Ecto neural progenitor cell (in vitro differentiated cells): Measurements from ENCODE around the gene GAK.
"Not testable (repeated sequence)": the region's sequence is repeated elsewhere in the genome, so short reads cannot be mapped to it uniquely, and the experiment has no call there.

Experiments used
- DNase-seq: peaks from one replicate; pipeline ENCODE4 v3.0.0-alpha.2; 2018; ENCODE audit warnings: low spot score

The GAK gene

DNA sequence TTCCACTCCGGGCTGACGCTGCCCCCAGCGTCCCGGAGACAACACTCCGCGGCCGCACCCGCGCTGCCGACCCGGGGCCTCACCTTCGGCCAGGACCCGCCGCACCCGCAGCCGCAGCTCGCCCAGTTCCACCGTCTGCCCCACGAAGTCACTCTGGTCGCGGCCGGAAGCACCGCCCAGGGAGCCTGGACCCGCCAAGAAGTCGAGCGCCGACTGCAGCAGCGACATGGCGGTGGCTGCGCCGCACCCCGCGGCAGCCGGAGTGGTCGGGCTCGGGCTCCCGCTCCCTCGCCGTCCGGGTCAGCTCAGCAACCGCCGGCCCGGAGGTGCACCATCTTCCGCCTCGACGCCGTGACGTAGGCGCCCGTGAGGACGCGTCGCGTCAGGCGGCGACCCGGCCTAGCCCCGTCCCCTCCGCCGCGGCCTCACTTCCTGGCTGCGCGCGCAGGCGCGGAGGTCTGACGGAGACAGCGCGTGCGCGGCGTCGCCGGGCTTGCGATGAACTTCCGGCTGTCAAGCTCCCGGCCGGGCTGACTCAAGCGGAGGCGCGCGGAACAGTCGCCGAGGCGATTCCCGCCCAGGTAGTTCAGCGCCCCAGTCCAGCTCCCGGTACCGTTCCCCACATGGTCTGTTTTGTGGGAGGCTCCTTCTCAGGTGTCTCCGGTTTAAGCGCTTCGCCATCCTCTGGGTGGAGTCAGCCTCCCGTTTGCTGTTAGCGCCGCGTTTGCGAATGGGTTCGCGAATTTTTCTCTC is at the start of gene GAK, which contains the start of gene TMEM175:
TSS of gene GAK (minus strand) at position 357 of the 753 bp plus-strand sequence. CDS start at position 228, 129 bp downstream.
TSS of gene TMEM175 (plus strand) at position 501 of the 753 bp plus-strand sequence. CDS start 15,280 bp downstream, outside the sequence.
- peak; percentile 98 for DNase-seq

DNA sequence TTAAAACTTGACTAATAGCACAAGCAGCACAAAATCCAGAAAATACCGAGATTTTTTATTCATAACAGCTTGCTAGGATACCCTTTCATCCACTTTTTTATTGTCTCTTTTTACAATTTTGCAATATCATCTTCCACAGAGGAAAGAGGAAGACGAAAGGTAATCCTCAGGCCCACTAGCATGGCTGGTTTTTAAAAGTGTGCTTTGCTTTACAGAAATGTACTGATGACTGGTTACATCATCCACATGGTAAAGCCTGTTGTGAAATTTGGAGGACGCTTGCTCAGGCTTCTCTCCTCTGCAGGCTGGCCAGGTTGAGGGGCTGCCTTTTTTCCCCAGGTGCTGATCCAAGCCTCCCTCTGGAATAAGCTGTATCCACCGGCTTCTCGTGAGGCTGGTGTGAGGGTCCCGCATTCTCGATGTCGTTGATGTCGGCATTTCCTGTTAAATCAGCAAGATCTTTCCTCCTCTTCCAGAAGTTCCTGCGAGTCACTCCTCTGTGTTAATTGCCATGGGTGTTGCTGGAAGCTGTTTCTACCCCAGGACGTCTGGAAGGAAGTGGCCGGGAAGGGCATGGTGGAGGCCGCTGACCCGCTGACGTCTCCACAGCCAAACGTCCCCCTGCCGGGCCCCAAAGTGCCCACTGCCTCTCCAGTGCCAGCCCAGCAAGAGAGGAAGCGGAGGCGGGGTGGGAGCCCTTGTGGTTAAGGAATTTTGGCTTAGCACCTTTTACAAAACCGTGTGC is 47.0 kb upstream of the GAK start:
- no peak for DNase-seq

- not testable (repeated sequence) for DNase-seq
Observed at GRCh38 chr4:976016-976415, 43.9 kb upstream of the GAK start.

GRCh38 chr4:974668-975067 is 42.6 kb upstream of the GAK start:
- DNase-seq = no peak

- DNase-seq = peak; percentile 91
Observed at GRCh38 chr4:973431-974397, 41.6 kb upstream of the GAK start, which contains the start of gene DGKQ. TSS of gene DGKQ (minus strand) at chr4:973569. CDS start at chr4:973482, 87 bp downstream.

- peak; percentile 63 for DNase-seq
Observed at GRCh38 chr4:972651-973424, 40.7 kb upstream of the GAK start.

- DNase-seq = no peak
Observed at GRCh38 chr4:971666-972500, 39.8 kb upstream of the GAK start.

GRCh38 chr4:970854-971520 is 38.9 kb upstream of the GAK start:
- DNase-seq = no peak

- no peak for DNase-seq
Observed at GRCh38 chr4:970046-970745, 38.1 kb upstream of the GAK start.

DNA sequence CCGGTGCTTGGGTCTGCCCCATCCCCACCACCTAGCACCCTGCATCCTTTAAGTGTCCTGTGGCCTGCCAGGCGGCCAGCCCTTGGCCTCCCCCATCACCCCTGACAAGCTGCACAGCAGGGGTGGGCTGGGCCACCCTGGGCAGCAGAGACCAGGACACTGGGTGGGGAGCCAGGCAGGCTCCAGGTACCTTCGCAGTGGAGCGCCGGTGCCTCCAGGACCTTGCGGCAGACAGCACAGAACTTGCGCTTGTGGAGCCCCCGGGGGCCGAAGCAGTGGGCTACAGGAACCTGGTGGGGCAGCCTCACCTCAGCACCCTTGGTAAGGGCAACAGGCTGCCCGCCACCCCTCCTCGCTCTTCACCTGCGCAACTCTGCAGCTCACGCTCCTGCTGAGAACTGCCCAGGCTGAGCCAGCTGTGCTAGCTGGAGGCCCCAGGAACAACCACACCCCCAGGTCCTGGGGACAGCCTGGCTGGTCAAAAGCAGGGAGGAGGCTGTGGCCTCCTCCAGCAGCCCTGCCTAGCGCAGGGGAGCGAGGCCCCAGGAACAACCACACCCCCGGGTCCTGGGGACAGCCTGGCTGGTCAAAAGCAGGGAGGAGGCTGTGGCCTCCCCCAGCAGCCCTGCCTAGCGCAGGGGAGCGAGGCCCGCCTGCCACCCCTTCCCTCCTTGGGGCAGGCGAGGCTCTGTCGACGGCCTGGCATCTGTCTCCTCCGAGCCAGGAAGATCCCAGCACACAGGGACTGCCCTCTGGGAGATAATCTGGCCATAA is 36.7 kb upstream of the GAK start:
- no peak for DNase-seq

- no peak for DNase-seq
Observed at GRCh38 chr4:968221-968620, 36.1 kb upstream of the GAK start.

DNA sequence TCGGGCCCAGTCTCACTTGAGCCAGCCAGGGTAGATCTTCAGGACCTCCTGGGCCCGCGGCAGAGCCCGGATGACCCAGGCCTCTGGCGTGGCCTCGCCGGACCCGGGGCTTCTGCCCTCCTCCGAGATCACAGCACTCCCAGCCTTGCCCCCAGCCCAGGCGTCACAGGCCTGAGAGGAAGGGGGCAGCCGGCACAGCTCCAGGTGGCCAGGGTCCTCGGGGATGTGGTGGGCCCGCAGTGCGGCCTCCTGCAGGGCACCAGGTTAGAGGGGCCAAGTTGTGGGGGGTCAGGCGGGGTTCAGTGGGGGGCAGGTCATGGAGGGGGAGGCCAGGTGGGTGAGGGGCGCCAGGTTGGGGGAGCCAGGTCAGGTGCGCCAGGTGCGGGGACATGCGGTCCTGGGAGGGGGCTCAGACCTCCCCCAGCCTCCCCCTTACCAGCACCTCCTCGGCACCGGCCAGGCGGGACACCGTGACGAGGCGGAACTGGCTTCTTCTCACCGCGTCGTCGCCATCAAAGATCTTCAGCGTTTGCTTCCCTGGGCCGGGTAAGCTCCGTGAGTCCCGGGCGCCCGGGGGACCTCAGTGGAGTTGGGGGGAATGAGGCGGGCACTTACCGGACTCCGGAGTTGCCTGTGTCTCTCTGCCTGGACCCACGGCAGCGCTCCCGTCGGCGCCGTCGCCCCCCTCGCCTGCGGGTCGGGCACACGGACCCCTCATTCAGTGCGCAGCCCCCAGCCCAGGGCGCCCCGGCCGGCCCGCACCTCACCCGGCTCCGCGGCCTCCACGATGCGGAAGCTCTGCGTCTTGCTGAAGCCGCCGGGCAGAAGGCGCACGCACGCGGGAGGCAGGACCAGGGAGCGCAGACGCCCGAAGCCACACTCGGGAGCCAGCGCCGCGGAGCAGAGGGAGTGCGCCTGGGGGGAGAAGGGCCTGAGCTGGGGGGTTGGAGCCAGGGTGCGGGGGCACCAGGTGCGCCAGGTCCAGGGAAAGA is 35.3 kb upstream of the GAK start:
- DNase-seq = no peak

DNA sequence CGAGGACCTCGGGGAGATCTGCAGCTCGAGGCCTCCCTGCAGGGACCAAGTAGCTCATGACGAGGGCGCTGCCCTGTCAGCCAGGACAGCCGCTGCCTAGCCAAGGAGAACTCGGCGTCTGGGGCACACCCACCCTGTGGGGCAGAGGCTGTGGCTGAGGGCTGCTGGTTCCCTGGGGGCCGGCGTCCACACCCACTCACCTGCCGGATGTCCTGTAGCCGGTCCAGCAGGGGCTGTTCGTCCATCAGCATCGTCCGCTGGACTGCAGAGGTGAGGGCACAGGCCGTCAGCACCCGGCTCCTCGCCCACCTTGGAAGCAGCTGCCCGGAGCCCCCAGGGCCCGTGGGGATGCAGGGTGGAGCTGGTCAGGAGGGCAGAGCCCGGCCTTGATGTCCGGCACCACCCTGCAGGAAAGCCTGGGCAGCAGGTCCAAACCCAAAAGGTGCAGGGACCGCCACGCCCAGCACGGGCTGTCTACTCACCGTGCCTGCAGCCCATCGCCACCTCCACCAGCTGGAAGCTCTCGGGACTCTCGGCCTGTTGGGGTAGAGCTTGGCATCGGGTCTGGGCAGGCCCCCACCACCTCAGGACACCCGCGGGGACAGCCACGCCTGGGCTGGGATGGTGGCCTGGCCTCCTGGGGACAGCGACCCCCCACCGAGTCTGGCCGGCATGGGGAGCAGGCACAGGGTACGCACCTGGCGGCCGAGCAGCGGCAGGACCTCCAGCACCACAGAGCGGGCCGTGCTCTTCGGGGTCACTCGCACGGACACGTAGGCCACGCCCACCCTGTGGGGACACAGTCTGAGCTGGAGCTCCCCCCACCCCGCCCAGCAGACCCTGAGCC is 34.4 kb upstream of the GAK start:
- DNase-seq = no peak

- DNase-seq = no peak
Observed at GRCh38 chr4:965766-966134, 33.6 kb upstream of the GAK start.

GRCh38 chr4:965048-965765 is 33.1 kb upstream of the GAK start:
- DNase-seq = no peak
